GM12878 (cell line): ENCODE results near the gene HHLA2. TPM values are rescaled to one million over a fixed set of nuclear protein-coding genes. Genes with fewer than 3 reads are reported as not detected.
A peak's percentile ranks its signal among the peaks of the same experiment; 100 is the strongest.

Source experiments
- ATAC-seq: fragments of 200-7000 bp; cut with Tn5 transposase; 3 replicates; pipeline ENCODE4 v1.9.1; 2020; ENCODE audit warnings: mild to moderate bottlenecking, moderate library complexity
- Bru-seq: library from RNA; stranded (reverse); fragments of 400-500 nt; gene quantifications from one replicate; lab custom pipeline; 2021; lab: Mats Ljungman, UMichigan
- BruChase-seq, 2 experiments: library from RNA; stranded (reverse); fragments of 400-500 nt; gene quantifications; one replicate each; lab custom pipeline; 2021; lab: Mats Ljungman, UMichigan
- BruUV-seq: library from RNA; stranded (reverse); fragments of 400-500 nt; replicated peaks from 2 replicates; lab custom pipeline; 2021; lab: Mats Ljungman, UMichigan
- CTCF ChIA-PET: fragments of 300-600 bp; sonication (Branson Sonifier 250); formaldehyde crosslinking; extraction: SDS; loops from one replicate; lab custom pipeline; 2021; ENCODE audit warnings: inconsistent platforms; lab: Yijun Ruan, JAX
- POLR2A ChIA-PET: fragments of 350-600 bp; formaldehyde crosslinking; extraction: SDS; loops from one replicate; lab custom pipeline; 2021; ENCODE audit warnings: inconsistent platforms; lab: Charles Lee
- RAD21 ChIA-PET: fragments of 300-600 bp; sonication (Branson Sonifier 250); formaldehyde crosslinking; loops from one replicate; lab custom pipeline; 2023; ENCODE audit warnings: antibody characterized with exemption; ENCODE audit not compliant: unreplicated experiment; lab: Charles Lee
- SMC1A ChIA-PET: fragments of 300-600 bp; sonication (Branson Sonifier 250); formaldehyde crosslinking; loops from one replicate; lab custom pipeline; 2023; ENCODE audit not compliant: unreplicated experiment, uncharacterized antibody; lab: Charles Lee
- DNase-seq: peaks from one replicate; pipeline ENCODE4 v3.0.0-alpha.2; 2011; ENCODE audit warnings: low read depth, low spot score
- FAIRE-seq: peaks from 3 replicates; lab custom pipeline; 2011; peaks lifted over from hg19 to GRCh38; lab: Jason Lieb, UNC
- H2AFZ ChIP-seq: 2 replicates; pipeline ENCODE4 v1.6.0; 2011; ENCODE audit warnings: low read depth, low read length, control low read depth; ENCODE audit not compliant: control insufficient read depth
- H3K27ac ChIP-seq: 2 replicates; pipeline ENCODE4 v1.5.1; 2011; ENCODE audit warnings: control low read depth; ENCODE audit not compliant: control insufficient read depth, insufficient read depth
- H3K27me3 ChIP-seq, 2 experiments: replicated peaks in 1 of 2; 2 replicates each; pipeline versions ENCODE4 v1.6.0 to v1.6.1; 2011; ENCODE audit warnings: low read length in 1 of 2; ENCODE audit not compliant: control insufficient read depth in 2 of 2, insufficient read depth in 2 of 2
- H3K36me3 ChIP-seq, 2 experiments: 2 replicates each; pipeline ENCODE4 v1.5.1; 2011; ENCODE audit warnings: low read length in 1 of 2; ENCODE audit not compliant: control insufficient read depth in 2 of 2, insufficient read depth in 2 of 2
- H3K4me1 ChIP-seq: 2 replicates; pipeline ENCODE4 v1.6.1; 2011; ENCODE audit warnings: mild to moderate bottlenecking, low read length, moderate library complexity, mixed read lengths; ENCODE audit not compliant: control insufficient read depth, insufficient read depth
- H3K4me2 ChIP-seq: 2 replicates; pipeline ENCODE4 v1.6.0; 2011; ENCODE audit warnings: control low read depth; ENCODE audit not compliant: control insufficient read depth, insufficient read depth
- H3K4me3 ChIP-seq: fragments of 200-600 bp; sonication (generic); 2 replicates; pipeline ENCODE4 v1.5.1; 2016
- H3K79me2 ChIP-seq: 2 replicates; pipeline ENCODE4 v1.6.0; 2011; ENCODE audit warnings: low read length; ENCODE audit not compliant: control insufficient read depth, insufficient read depth
- H3K9ac ChIP-seq: 2 replicates; pipeline ENCODE4 v1.8.0; 2011; ENCODE audit warnings: low read length, control low read depth, mixed read lengths; ENCODE audit not compliant: control insufficient read depth, insufficient read depth
- H3K9me3 ChIP-seq: replicated peaks from 3 replicates; pipeline ENCODE4 v1.5.1; 2011; ENCODE audit warnings: mild to moderate bottlenecking, low read length; ENCODE audit not compliant: control insufficient read depth, insufficient read depth
- H4K20me1 ChIP-seq: 2 replicates; pipeline ENCODE4 v1.6.0; 2011; ENCODE audit not compliant: control insufficient read depth, insufficient read depth
- ATF2 ChIP-seq: IDR thresholded peaks from 2 replicates; pipeline ENCODE4 v1.6.1; 2012; ENCODE audit warnings: low read length, inconsistent platforms
- ATF3 ChIP-seq: IDR thresholded peaks from 2 replicates; pipeline ENCODE4 v1.6.1; 2011; ENCODE audit warnings: low read depth, mild to moderate bottlenecking, low read length, moderate library complexity, borderline replicate concordance; ENCODE audit errors: extremely low read depth
- BACH1 ChIP-seq: fragments of 450-650 bp; IDR thresholded peaks from 2 replicates; pipeline ENCODE4 v1.6.1; 2017; ENCODE audit warnings: mild to moderate bottlenecking, borderline replicate concordance
- CHD2 ChIP-seq: IDR thresholded peaks from 2 replicates; pipeline ENCODE4 v1.6.1; 2011; ENCODE audit warnings: low read depth, low read length, improper control_type of control experiment, borderline replicate concordance
- CHD4 ChIP-seq: fragments of 200-600 bp; sonication (generic); IDR thresholded peaks from 2 replicates; pipeline ENCODE4 v1.6.1; 2016; ENCODE audit warnings: mild to moderate bottlenecking
- DPF2 ChIP-seq: fragments of 450-650 bp; IDR thresholded peaks from 2 replicates; pipeline ENCODE4 v1.6.1; 2017; ENCODE audit warnings: mild to moderate bottlenecking
- EGR1 ChIP-seq, 2 experiments: IDR thresholded peaks; 1 replicate in 1 of 2; 2 replicates in 1 of 2; pipeline ENCODE4 v1.6.1; 2011 to 2012; ENCODE audit warnings: low read depth in 2 of 2, low read length in 2 of 2, borderline replicate concordance in 1 of 2, mild to moderate bottlenecking in 1 of 2, moderate library complexity in 1 of 2
- ETV6 ChIP-seq, 2 experiments: fragments of 450-650 bp in 1 of 2; IDR thresholded peaks in 1 of 2; conservative IDR thresholded peaks in 1 of 2; 2 replicates each; pipeline ENCODE4 v1.6.1; 2014; ENCODE audit warnings: antibody characterized with exemption in 1 of 2, borderline replicate concordance in 1 of 2, low read depth in 1 of 2, mild to moderate bottlenecking in 1 of 2, moderate library complexity in 1 of 2
- IKZF2 ChIP-seq, 2 experiments: fragments of 450-650 bp; IDR thresholded peaks; 2 replicates each; pipeline ENCODE4 v1.6.1; 2017; ENCODE audit warnings: mild to moderate bottlenecking in 2 of 2, moderate library complexity in 2 of 2
- IRF5 ChIP-seq: fragments of 450-650 bp; IDR thresholded peaks from 2 replicates; pipeline ENCODE4 v1.6.1; 2017; ENCODE audit warnings: borderline replicate concordance
- KDM1A ChIP-seq: fragments of 200-600 bp; sonication (generic); IDR thresholded peaks from 2 replicates; pipeline ENCODE4 v1.6.1; 2016; ENCODE audit warnings: borderline replicate concordance
- NFIC ChIP-seq: IDR thresholded peaks from 2 replicates; pipeline ENCODE4 v1.6.1; 2012; ENCODE audit warnings: low read depth, mild to moderate bottlenecking, inconsistent platforms, low read length, moderate library complexity
- RBBP5 ChIP-seq: fragments of 200-600 bp; sonication (generic); conservative IDR thresholded peaks from 2 replicates; pipeline ENCODE4 v1.6.1; 2016
- SREBF1 ChIP-seq: IDR thresholded peaks from 2 replicates; pipeline ENCODE4 v1.6.1; 2012; ENCODE audit warnings: mild to moderate bottlenecking, low read length
- USF2 ChIP-seq: IDR thresholded peaks from 2 replicates; pipeline ENCODE4 v1.6.1; 2011; ENCODE audit warnings: low read depth, low read length, improper control_type of control experiment, borderline replicate concordance
- WGBS: methylation state at CpG from one replicate; pipeline ENCODE4 v1.1.6; 2016; ENCODE audit warnings: low lambda C conversion rate; ENCODE audit not compliant: insufficient replicate concordance, insufficient coverage; ENCODE audit errors: missing lambda C conversion rate; 5-methylcytosine and 5-hydroxymethylcytosine counted together
- in situ Hi-C: fragments of 300-500 bp; cut with MboI; formaldehyde crosslinking; loops from 9 replicates; pipeline ENCODE4 v1.14.3; 2018; ENCODE audit warnings: mixed read lengths
- intact Hi-C: fragments of 100-400 bp; cut with micrococcal nuclease; formaldehyde crosslinking; loops from one replicate; pipeline ENCODE4 v1.14.2; 2022; ENCODE audit not compliant: unreplicated experiment
- long read RNA-seq, 2 experiments: library from polyadenylated mRNA; unstranded; transcript quantifications; one replicate each; pipeline ENCODE4 v2.0.0, GENCODE V29; 2019 to 2020
- polyA minus RNA-seq, 3 experiments: library from RNA; depleted of rRNA, polyadenylated mRNA; stranded (reverse); fragments of >200 nt; gene quantifications; 2 replicates each; pipeline ENCODE4 v1.2.3, GENCODE V29; 2011
- polyA plus RNA-seq, 11 experiments: library from polyadenylated mRNA; depleted of rRNA in 4 of 11; unstranded in 6 of 11; stranded (reverse) in 5 of 11; fragments of >200 nt; fragmentation: Nextera tagmentation in 4 of 11; fragmentation: Illumina TruSeq in 1 of 11; extraction: Ambion mirVana in 4 of 11; extraction: Trizol in 1 of 11; gene quantifications; 1 replicate in 1 of 11; 2 replicates in 10 of 11; pipeline versions ENCODE4 v1.2.1 to v1.2.3, GENCODE V29; 2011 to 2016; ENCODE audit warnings: inconsistent platforms in 2 of 11, missing spikeins in 2 of 11, low read depth in 1 of 11
- total RNA-seq, 4 experiments: library from RNA; depleted of rRNA in 3 of 4; stranded (reverse); fragments of >200 nt in 3 of 4; fragmentation: Illumina TruSeq in 1 of 4; extraction: Trizol in 1 of 4; gene quantifications; 2 replicates each; pipeline versions ENCODE4 v1.2.1 to v1.2.3, GENCODE V29; 2013 to 2021

Gene HHLA2
- 4.8 and 6.2 TPM in 2 replicates for total RNA-seq (2013; cell fraction: nucleolus; rRNA removed)
- total RNA-seq (2014; rRNA removed) (0.11 and 0.16 TPM in 2 replicates), total RNA-seq (2014; rRNA removed; fragmentation: Illumina TruSeq; extraction: Trizol) (0.31 and 0.37 TPM in 2 replicates), total RNA-seq (2021) (0.11 and 0.18 TPM in 2 replicates), polyA plus RNA-seq (2011; rRNA removed) (1.3 and 1.6 TPM in 2 replicates), polyA plus RNA-seq (2014; fragmentation: Illumina TruSeq; extraction: Trizol) (0.28 and 0.52 TPM in 2 replicates), polyA plus RNA-seq (2014; fragmentation: Nextera tagmentation; extraction: Ambion mirVana) (under 1 TPM in 1 of 2 experiments, not detected in 1; 0.27 TPM), polyA plus RNA-seq (2014; rRNA removed) (0.16 and 0.32 TPM in 2 replicates), polyA plus RNA-seq (2016; fragmentation: Nextera tagmentation; extraction: Ambion mirVana) (under 1 TPM; 0.23 to 0.54 TPM), polyA minus RNA-seq (2011; rRNA and poly(A)+ RNA removed) (0.21 and 0.66 TPM in 2 replicates), Bru-seq, nascent RNA (percentile 36 among the genes with signal in this experiment), BruChase-seq, experiment 1, labeled RNA remaining after a 6-hour chase (percentile 47 among the genes with signal in this experiment), BruChase-seq, experiment 2, labeled RNA remaining after a 2-hour chase (percentile 44 among the genes with signal in this experiment)
- 0.42 TPM for polyA plus RNA-seq (2011; ENCODE audit: low read depth)
- polyA plus RNA-seq (2011; cell fraction: cytosol; rRNA removed): 0.22 and 0.32 TPM in 2 replicates
- 1.7 and 2.8 TPM in 2 replicates for polyA plus RNA-seq (2011; cell fraction: nucleus; rRNA removed)
- polyA plus RNA-seq (2012): 0.45 and 1.1 TPM in 2 replicates
- polyA minus RNA-seq (2011; cell fraction: cytosol; rRNA and poly(A)+ RNA removed): not detected in 2 replicates
- 0.48 TPM in 2 replicates for polyA minus RNA-seq (2011; cell fraction: nucleus; rRNA and poly(A)+ RNA removed)
- long read RNA-seq, experiment 1, partial matches to known transcripts: 0 of 2 reads
- long read RNA-seq, experiment 1, other reads (novel, unspliced or antisense): 2 of 2 reads
- long read RNA-seq, experiment 2, partial matches to known transcripts: 0 of 1 reads
- long read RNA-seq, experiment 2, other reads (novel, unspliced or antisense): 0 of 1 reads

- no peak within 1 kb of the TSS for H3K4me3 ChIP-seq
- H3K4me2 ChIP-seq: no peak within 1 kb of the TSS
- in situ Hi-C loops (no loop called here), intact Hi-C loops (loop anchor here (10.0 kb wide), 1 partner anchor 141 kb away; no protein-coding TSS in a partner anchor)
- no peak within 1 kb of the TSS for H3K27ac ChIP-seq
- no peaks in the 10 kb centered on the region for H4K20me1 ChIP-seq
- no peaks in the 10 kb centered on the region for H3K27me3 ChIP-seq
- RAD21 ChIA-PET: interaction anchor here (1.1 to 1.6 kb wide), 2 partner anchors 92 to 697 kb away, joined by 3 to 4 read pairs; no protein-coding TSS in a partner anchor
- no TSS peak for BruUV-seq
- H2AFZ ChIP-seq: no peak within 1 kb of the TSS; the same call in 1 of the 2 replicates
- POLR2A ChIA-PET: interaction anchor here (1.1 kb wide), 1 partner anchor 195 kb away, joined by 3 read pairs; no protein-coding TSS in a partner anchor
- WGBS: 21% methylated on average over 2 of the region's 2 CpGs
- H3K9me3 ChIP-seq: no peaks in the 10 kb centered on the region; the same call in 1 of the 3 replicates
- DNase-seq (no peak), FAIRE-seq (no peak), ATAC-seq (peak; percentile 29)
- SMC1A ChIA-PET: interaction anchor here (0.9 to 3.3 kb wide), 9 partner anchors 18 to 173 kb away, joined by 3 to 11 read pairs (median 3); no protein-coding TSS in a partner anchor
- peaks cover 30% of the 10 kb centered on the region for H3K4me1 ChIP-seq
- no peaks in the 10 kb centered on the region for H3K36me3 ChIP-seq
- H3K9ac ChIP-seq: no peak within 1 kb of the TSS
- CTCF ChIA-PET: interaction anchor here (1.1 kb wide), 1 partner anchor 23 kb away, joined by 4 read pairs; no protein-coding TSS in a partner anchor
- H3K79me2 ChIP-seq: no peaks in the 10 kb centered on the region
- TF ChIP-seq USF2: no peak
- TF ChIP-seq DPF2: no peak
- no peak for TF ChIP-seq ATF3
- no peak for TF ChIP-seq IRF5
- TF ChIP-seq IKZF2 (IDR thresholded peaks at IDR 0.05): no peak
- TF ChIP-seq ETV6 (conservative IDR thresholded peaks at IDR 0.05 in 1 of 2, IDR thresholded peaks at IDR 0.05 in 1 of 2; ENCODE audit: borderline replicate concordance in 1 of 2, low read depth in 1 of 2): peak in 1 of 2 experiments; percentile 12; a peak in 1 of 4 replicates
- TF ChIP-seq CHD2: no peak
- peak; percentile 36; the same call in 1 of the 2 replicates for TF ChIP-seq NFIC
- TF ChIP-seq CHD4: no peak
- TF ChIP-seq EGR1 (IDR thresholded peaks at IDR 0.05; ENCODE audit: borderline replicate concordance in 1 of 2, low read depth in 2 of 2, low read length in 2 of 2): no peak
- TF ChIP-seq BACH1: no peak
- TF ChIP-seq SREBF1: no peak
- no peak for TF ChIP-seq KDM1A
- no peak for TF ChIP-seq RBBP5
- TF ChIP-seq ATF2: peak; percentile 48; the same call in 1 of the 2 replicates
These were observed at the start of gene HHLA2 for GRCh38 chr3:108296239-108296638. Gene HHLA2 (plus strand): TSS chr3:108296548. CDS start chr3:108351814, 55,266 bp downstream.
